HUES64 (cell line): ENCODE data around the gene MOB3C.
A peak's percentile ranks its signal among the peaks of the same experiment; 100 is the strongest.

Experiments used
- H3K27ac ChIP-seq: 2 replicates; pipeline ENCODE4 v1.7.0; 2013; ENCODE audit warnings: low read depth, low read length, inconsistent platforms
- H3K27me3 ChIP-seq: 2 replicates; pipeline ENCODE4 v1.6.1; 2013; ENCODE audit warnings: mild to moderate bottlenecking, low read length; ENCODE audit not compliant: insufficient read depth
- H3K36me3 ChIP-seq: 2 replicates; pipeline ENCODE4 v1.6.1; 2013; ENCODE audit warnings: mild to moderate bottlenecking, low read length; ENCODE audit not compliant: insufficient read depth
- H3K4me1 ChIP-seq: 2 replicates; pipeline ENCODE4 v1.6.1; 2013; ENCODE audit warnings: mild to moderate bottlenecking, low read length, moderate library complexity; ENCODE audit not compliant: insufficient read depth
- H3K4me3 ChIP-seq: 2 replicates; pipeline ENCODE4 v1.5.1; 2013; ENCODE audit warnings: mild to moderate bottlenecking, low read length, moderate library complexity
- H3K9ac ChIP-seq: 2 replicates; pipeline ENCODE4 v1.6.1; 2013; ENCODE audit warnings: mild to moderate bottlenecking, low read depth, low read length
- H3K9me3 ChIP-seq: 2 replicates; pipeline ENCODE4 v1.6.1; 2013; ENCODE audit warnings: low read depth, low read length; ENCODE audit not compliant: insufficient read depth
- WGBS: fragments of 150-250, 120-280 bp; methylation state at CpG from one replicate; pipeline ENCODE4 v1.1.7; 2013; ENCODE audit warnings: missing lambda C conversion rate; 5-methylcytosine and 5-hydroxymethylcytosine counted together

MOB3C gene

DNA sequence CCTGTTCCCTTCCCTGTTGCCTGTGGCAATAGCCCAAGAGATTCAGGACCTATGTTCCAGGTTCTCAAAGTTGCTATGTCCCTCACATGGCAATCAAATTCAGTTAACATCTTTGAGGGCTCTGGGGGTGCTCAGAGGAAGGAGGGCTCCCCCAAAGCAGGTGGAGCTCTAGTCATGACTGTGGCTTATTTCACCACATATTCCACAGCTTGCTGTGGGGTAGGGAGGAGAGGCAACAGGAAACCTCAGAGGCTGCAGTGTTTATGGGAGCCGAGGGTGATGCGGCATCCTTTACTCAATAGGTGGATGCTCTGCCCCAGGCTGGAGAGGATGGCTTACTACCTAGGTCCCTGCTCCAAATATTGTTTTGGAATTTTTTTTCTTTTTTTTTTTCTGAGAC lies 11.4 kb downstream of the MOB3C start:
- H3K27me3 ChIP-seq, result no peaks in the 10 kb centered on the region
- peaks cover 13% of the 10 kb centered on the region for H3K4me1 ChIP-seq
- no peak overlapping the region for H3K27ac ChIP-seq
- no peak overlapping the region for H3K9ac ChIP-seq
- no peaks in the 10 kb centered on the region for H3K9me3 ChIP-seq
- 96% methylated on average over 2 of the region's 2 CpGs for WGBS
- peak overlapping the region; percentile 68; the same call in 1 of the 2 replicates for H3K4me3 ChIP-seq
- H3K36me3 ChIP-seq, result peaks cover 3% of the 10 kb centered on the region; the same call in 1 of the 2 replicates

DNA sequence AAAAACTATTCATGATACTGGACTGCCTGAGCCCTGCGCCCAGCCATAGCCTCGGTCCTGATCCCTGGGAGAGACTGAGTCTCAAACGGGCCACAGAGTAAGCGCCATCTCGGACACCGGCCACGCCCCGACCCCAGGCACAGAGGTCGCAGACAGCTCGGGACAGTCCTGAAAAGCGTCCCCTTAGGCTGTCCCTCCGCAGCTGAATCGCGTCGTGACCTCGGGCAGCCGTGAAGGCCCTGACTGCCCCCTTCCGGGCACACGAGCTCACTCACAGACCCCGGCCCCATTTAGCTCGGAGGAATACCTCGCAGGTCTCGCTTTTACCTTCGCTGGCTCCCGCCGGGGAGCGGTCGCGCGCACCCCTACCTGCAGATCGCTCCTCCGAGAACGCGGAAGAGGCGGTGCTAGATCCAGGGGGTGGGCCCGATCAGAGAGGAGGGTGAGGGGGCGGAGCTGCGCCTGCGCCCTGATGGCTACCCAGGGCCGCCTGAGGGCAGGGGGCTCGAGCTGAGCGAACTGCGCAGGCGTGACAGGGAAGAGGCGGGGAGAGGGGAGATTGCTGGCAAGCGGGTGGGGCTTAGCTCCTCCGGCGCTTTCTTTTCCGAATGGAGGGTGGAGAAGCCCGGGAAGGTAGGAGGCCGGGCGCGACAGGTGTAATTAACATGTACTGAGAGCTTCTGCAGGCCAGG lies 12.6 kb downstream of the MOB3C start, which contains the start of gene MKNK1:
Gene MKNK1, minus strand, starts transcription at position 411 of the 692 bp plus-strand sequence. CDS start 20,941 bp downstream, outside the sequence.
- under 1% methylated on average over 53 of the region's 53 CpGs for WGBS
- Histone ChIP-seq H3K27ac (no peak within 1 kb of the TSS; the same call in 1 of the 2 replicates), H3K4me1 (peaks cover 13% of the 10 kb centered on the region)

DNA sequence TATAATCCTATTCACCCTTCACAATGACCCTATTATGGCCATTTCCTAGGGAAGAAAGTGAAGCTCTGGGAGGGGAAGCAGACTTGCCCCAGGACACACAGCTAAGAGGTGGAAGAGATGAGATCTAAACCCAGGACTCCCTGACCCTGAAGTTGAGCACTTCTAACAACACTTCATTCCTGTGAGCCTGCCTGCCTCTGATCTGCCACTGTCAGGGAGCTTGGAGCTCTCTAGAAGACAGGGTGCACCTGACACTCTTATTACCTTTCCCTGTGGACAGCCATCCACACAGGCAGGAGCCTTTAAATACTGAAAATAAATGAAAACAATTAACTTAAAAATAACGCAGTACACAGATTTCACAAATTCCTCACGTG lies 13.1 kb downstream of the MOB3C start:
- no peak overlapping the region; the same call in 1 of the 2 replicates for H3K27ac ChIP-seq
- peaks cover 13% of the 10 kb centered on the region for H3K4me1 ChIP-seq
- WGBS, result 8% methylated on average over 2 of the region's 2 CpGs
- peak overlapping the region; percentile 61 for H3K9ac ChIP-seq
- no peaks in the 10 kb centered on the region for H3K27me3 ChIP-seq
- peak overlapping the region; percentile 68 for H3K4me3 ChIP-seq
- peaks cover 2% of the 10 kb centered on the region; the same call in 1 of the 2 replicates for H3K36me3 ChIP-seq
- no peaks in the 10 kb centered on the region for H3K9me3 ChIP-seq

More for the DNA sequence above, 12.6 kb downstream of the MOB3C start, which contains the start of gene MKNK1:
- Histone ChIP-seq H3K27me3 (no peaks in the 10 kb centered on the region), H3K9me3 (no peaks in the 10 kb centered on the region), H3K4me3 (peak within 1 kb of the TSS; percentile 68), H3K9ac (peak within 1 kb of the TSS; percentile 61), H3K36me3 (peaks cover 3% of the 10 kb centered on the region; the same call in 1 of the 2 replicates)

DNA sequence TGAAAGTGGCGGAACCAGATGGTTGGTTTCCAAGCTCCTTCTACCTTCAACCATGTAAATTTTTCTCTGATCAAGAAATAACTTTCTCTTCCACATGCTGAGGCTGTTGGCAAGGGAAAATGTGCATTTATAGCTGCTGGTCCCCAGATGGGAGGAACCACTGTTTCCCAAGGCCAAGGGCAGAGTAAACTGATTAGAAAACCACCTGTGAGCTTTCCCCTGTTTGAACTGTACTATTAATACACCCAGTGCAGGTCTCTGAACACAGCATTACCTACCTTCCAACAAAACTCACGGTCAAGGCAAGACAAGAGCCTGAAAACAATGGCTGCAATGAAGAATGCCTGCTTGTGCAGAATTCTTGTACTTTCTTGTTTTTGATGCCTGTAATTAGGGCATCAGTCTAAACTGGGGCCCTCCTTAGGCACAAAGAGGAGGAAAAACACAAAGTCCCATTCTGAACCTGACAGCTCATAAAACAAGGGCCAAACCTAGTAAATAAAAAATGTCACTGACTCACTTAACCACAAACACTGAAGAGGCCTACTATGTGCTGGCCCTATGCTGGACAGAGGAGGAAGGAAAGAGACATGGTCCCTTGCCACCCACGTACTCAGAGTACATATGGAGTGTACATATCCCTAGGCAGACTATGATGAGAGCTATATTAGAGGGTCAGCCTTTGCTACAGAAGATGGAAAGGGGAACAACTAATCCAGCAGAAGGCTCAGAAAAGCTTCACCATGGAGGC lies 15.2 kb downstream of the MOB3C start:
- 95% methylated on average over 3 of the region's 3 CpGs for WGBS
- H3K36me3 ChIP-seq, result no peaks in the 10 kb centered on the region
- no peak overlapping the region for H3K9ac ChIP-seq
- no peak overlapping the region for H3K4me3 ChIP-seq
- no peaks in the 10 kb centered on the region for H3K27me3 ChIP-seq
- H3K9me3 ChIP-seq, result no peaks in the 10 kb centered on the region
- no peak overlapping the region for H3K27ac ChIP-seq
- peaks cover 13% of the 10 kb centered on the region for H3K4me1 ChIP-seq

DNA sequence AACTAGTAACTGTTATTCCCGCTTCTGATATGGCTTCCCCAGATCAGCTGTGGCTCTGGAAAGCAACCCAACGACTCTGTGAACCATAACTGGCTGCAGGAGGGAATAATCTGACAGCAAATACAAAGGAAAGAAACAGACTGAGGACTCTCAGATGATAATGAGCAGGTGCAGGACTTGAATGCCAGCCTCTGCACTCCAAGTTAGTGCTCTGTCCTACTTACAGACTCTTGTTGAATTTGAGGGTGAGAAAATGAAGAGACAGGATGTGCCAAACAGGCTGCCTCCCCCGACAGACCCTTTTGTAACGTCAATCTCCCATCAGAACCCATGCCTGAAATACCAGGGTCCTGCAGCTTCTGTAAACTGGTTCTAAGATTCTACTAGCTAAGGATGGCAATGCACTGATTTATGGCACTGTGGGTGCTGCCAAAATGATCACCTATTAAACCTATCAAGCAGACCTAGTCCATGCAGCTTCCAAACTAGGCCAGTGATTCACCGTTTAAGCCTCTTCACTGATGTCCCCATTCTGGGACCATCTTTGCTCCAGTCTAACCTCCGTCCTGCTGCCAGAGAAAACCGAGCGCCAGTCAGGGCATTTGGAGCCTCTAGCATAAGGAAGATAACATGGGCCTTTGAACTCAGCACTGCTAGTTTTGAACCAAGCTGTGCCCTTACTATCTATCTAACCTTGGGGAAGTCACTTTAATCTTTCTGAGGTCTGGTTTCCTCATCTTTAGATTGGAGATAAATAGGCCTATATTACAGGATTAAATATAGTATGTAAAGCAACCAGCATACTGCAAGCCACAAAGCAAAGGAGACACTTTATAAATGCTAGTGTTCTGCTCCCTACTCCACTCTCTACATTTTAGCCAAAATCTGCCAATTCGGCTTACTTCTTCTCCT lies 17.3 kb downstream of the MOB3C start:
- H3K36me3 ChIP-seq, result no peaks in the 10 kb centered on the region
- no peak overlapping the region for H3K27ac ChIP-seq

DNA sequence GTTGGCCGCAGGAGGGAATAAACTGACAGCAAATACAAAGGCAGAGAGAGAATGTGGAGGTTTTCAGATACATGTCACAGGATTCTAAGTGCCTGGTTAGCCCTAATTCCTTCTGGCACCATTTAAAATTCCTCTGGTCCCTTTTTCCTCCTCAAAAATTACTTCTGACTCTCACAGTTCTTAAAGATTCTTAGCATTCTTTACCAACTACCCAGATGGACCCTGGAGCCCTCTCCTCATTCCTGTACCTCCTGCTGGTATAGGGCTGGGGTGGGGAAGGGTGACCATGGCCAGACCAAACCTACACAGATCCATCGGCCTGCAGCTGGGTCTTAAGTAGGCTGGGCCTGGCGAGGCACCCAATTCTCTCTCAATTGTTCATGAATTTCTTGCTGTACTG lies 19.8 kb downstream of the MOB3C start:
- Histone ChIP-seq H3K27ac (no peak overlapping the region), H3K4me3 (no peak overlapping the region), H3K36me3 (peaks cover 7% of the 10 kb centered on the region; the same call in 1 of the 2 replicates), H3K9me3 (no peaks in the 10 kb centered on the region), H3K27me3 (no peaks in the 10 kb centered on the region), H3K9ac (no peak overlapping the region), H3K4me1 (no peaks in the 10 kb centered on the region)
- WGBS, result 87% methylated on average over 3 of the region's 3 CpGs

More for the DNA sequence above, 17.3 kb downstream of the MOB3C start:
- Histone ChIP-seq H3K9ac (no peak overlapping the region), H3K4me3 (no peak overlapping the region), H3K9me3 (no peaks in the 10 kb centered on the region), H3K27me3 (no peaks in the 10 kb centered on the region), H3K4me1 (peaks cover 5% of the 10 kb centered on the region)
- WGBS, result 86% methylated on average over 9 of the region's 9 CpGs

DNA sequence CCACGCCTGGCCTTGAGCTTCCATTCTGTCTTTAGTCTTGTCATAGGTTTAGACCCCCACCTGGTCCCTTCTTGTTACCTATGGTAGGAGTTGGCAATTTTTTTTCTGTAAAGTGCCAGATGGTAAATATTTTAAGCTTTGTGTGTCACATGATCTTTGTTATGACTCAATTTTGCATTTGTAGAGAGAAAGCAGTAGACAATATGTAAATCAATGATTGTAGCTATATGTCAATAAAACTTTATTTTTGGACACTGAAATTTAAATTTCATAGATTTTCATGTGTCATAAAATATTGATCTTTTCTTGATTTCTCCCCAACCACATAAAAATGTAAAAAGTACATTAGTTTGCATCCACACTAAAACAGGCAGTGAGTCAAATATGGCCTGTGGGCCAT lies 20.6 kb downstream of the MOB3C start:
- H3K4me1 ChIP-seq, result no peaks in the 10 kb centered on the region
- peaks cover 9% of the 10 kb centered on the region; the same call in 1 of the 2 replicates for H3K36me3 ChIP-seq
- no peak overlapping the region for H3K9ac ChIP-seq
- H3K9me3 ChIP-seq, result no peaks in the 10 kb centered on the region
- no peak overlapping the region for H3K27ac ChIP-seq
- no peak overlapping the region for H3K4me3 ChIP-seq
- WGBS, result 100% methylated on average over 1 of the region's 1 CpG
- H3K27me3 ChIP-seq, result no peaks in the 10 kb centered on the region

DNA sequence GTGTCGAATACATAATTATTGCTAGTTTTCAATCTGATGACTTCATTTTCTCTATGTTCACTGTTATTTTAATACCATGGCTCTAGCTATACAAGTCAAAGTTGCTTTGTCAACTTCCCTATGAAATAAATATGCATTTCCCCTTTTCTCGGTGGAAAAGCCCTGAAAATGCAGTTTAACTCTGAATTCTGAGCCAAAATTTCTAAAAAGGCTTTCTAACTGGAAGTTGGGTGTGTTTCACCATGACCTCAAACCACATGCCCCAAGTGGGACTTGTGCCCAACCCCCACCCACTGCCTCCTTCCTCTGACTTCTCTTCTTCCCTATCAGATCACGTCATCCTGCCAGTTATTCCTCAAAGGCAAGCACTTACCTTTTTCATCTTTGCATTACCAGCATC lies 21.5 kb downstream of the MOB3C start:
- Histone ChIP-seq H3K9me3 (no peaks in the 10 kb centered on the region), H3K4me3 (no peak overlapping the region), H3K27me3 (no peaks in the 10 kb centered on the region), H3K4me1 (no peaks in the 10 kb centered on the region), H3K36me3 (peaks cover 13% of the 10 kb centered on the region; the same call in 1 of the 2 replicates), H3K27ac (no peak overlapping the region), H3K9ac (no peak overlapping the region)
- 86% methylated on average over 3 of the region's 3 CpGs for WGBS

DNA sequence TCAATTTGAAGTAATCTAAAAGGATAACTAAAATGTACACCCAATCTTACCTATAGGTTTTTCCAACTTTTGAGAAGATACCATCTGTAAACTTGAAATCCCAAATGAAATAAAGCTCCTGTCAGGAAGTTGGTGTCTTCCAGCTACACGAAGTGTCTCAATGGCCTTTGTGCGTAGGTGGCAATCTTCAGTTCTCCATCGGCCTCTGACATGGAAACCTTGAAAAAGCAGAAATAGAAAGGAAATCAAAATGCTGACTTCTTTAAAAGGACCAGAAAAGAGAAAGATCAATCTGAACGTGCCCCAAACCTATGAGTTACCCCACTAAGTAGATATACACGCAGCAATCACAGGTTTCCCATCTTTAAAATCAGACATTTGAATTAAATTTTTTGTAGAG lies 22.5 kb downstream of the MOB3C start:
- H3K27me3 ChIP-seq, result no peaks in the 10 kb centered on the region
- WGBS, result 97% methylated on average over 4 of the region's 5 CpGs

DNA sequence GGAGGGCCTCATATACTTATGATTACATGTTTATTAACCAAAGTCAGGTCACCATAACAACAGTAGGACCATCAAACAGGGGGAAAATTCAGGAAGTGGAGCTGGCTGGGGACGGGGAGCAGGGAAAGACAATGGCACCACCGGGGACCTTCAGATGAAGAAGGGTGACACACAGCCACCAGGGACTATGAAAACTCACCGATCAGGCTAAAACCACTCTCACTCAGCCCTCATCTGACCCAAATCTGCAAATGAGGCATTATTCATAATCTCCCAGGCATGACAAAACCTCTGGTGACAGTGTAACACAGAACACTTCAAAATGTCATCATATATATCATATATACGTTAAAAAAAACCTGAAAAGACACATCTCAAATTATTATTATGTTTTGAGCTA lies 23.8 kb downstream of the MOB3C start:
- Histone ChIP-seq H3K4me1 (no peaks in the 10 kb centered on the region), H3K4me3 (no peak overlapping the region), H3K36me3 (peaks cover 13% of the 10 kb centered on the region; the same call in 1 of the 2 replicates), H3K9ac (no peak overlapping the region), H3K9me3 (no peaks in the 10 kb centered on the region), H3K27ac (no peak overlapping the region), H3K27me3 (no peaks in the 10 kb centered on the region)
- WGBS, result 92% methylated on average over 4 of the region's 4 CpGs

More for the DNA sequence above, 22.5 kb downstream of the MOB3C start:
- Histone ChIP-seq H3K4me3 (no peak overlapping the region), H3K9ac (no peak overlapping the region), H3K4me1 (no peaks in the 10 kb centered on the region), H3K9me3 (no peaks in the 10 kb centered on the region), H3K36me3 (peaks cover 13% of the 10 kb centered on the region; the same call in 1 of the 2 replicates), H3K27ac (no peak overlapping the region)
